IPS DF 19.7 (cell line): ENCODE results near the gene CD4.
"Not testable (repeated sequence)": the region's sequence is repeated elsewhere in the genome, so short reads cannot be mapped to it uniquely, and the experiment has no call there.

Experiments
- DNase-seq: peaks from one replicate; pipeline ENCODE4 v3.0.0-alpha.2; 2013; ENCODE audit warnings: low read depth, low spot score

Gene CD4

DNA sequence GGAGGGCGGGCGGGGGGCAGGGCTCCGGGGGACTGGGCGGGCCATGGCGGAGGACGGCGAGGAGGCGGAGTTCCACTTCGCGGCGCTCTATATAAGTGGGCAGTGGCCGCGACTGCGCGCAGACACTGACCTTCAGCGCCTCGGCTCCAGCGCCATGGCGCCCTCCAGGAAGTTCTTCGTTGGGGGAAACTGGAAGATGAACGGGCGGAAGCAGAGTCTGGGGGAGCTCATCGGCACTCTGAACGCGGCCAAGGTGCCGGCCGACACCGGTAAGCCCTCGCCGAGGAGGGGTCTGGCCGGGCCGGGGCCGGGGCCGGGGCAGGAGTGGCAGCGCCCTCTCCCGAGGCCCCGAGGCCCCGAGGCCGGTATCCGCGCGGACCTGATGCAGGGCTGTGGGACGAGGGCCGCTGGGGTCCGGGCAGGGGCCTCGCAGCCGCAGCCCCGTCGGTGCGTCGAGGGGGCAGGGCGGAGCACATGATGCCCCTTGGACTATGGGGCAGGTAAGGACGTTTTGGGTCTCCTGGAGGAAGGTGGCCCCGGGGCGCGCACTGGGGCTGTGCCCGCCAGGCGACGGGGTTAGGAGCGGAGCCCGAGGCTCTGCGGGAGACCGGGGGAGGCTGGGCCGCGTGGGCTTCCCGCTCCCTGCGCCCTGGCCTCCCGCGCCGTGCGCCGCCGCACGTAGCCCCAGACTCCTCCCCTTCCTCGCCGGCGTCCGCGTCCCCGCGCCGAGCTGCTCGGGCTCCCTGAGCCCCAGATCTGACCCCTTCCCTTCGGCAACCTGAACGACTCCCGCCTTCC is 78.3 kb downstream of the CD4 start, which contains the start of gene TPI1:
Gene TPI1, plus strand, starts transcription at position 119 of the 798 bp plus-strand sequence. Its CDS starts 36 bp downstream, at position 155.
- DNase-seq, result no peak

DNA sequence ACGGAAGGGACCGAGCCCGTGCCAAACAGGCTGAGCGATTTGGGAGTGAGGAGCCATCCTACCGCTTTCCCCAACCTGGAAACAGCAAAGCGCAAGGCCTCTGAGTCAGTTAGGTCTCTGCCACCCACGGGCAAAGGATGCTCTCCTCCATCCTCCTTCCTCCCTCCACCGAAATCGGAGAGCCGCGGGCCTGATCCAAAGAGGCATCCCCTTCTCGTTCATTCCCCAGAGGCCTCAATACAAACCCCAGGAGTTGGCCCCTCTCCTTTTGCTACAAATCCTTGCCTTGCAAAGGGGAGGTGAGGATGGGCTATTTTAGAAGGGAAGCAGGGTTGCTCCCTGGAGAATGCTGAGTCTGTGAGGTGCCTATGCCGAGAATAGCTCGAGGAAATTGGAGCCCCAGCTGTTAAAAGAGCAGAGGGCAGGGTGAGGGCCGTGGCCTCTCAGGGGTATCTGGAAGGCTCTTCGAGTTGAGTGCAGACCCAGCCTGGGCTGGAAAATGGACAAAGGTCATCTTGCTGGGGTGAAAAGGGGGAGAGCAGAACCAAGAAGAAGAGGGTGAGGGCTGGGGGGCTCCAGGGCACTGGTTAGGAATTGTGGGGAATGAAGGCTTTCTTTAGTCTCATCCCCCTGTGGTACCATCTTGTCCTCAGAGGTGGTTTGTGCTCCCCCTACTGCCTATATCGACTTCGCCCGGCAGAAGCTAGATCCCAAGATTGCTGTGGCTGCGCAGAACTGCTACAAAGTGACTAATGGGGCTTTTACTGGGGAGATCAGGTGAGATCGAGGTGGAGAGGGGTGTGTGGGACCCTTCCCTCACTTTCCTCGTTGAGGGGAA is 79.1 kb downstream of the CD4 start:
- no peak for DNase-seq

DNA sequence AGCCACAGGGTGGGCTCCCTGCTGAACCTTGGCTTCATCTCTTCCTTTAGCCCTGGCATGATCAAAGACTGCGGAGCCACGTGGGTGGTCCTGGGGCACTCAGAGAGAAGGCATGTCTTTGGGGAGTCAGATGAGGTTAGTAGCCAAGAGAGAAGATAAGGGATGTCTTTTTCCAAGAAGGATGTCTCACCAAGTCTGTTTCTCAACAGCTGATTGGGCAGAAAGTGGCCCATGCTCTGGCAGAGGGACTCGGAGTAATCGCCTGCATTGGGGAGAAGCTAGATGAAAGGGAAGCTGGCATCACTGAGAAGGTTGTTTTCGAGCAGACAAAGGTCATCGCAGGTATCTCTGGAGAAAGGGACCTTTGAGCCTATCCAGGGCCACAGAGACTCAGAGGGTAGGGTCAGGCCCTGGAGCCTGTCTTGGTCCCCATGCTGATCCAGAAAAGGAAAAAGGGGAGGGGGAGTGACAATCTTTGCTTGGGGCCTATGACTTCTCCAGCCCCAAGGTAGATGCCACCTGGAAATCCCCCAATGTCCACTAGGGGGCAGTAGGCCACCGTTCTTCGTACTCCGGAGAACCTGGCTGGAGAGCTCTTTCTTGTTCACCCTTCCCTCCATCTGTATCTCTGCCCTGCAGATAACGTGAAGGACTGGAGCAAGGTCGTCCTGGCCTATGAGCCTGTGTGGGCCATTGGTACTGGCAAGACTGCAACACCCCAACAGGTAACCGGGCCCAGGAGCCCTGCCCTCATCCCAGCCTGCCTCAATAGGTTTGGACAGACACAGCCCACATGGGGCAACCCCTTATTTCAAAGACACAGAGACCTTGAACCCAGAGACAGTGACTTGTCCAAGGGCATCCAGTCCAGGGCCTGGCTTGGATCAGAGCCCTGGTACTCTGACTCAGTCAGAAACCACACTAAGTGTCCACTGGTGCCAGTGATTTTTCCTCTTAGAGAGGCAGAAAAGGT is 80.0 kb downstream of the CD4 start:
- DNase-seq, result no peak

DNA sequence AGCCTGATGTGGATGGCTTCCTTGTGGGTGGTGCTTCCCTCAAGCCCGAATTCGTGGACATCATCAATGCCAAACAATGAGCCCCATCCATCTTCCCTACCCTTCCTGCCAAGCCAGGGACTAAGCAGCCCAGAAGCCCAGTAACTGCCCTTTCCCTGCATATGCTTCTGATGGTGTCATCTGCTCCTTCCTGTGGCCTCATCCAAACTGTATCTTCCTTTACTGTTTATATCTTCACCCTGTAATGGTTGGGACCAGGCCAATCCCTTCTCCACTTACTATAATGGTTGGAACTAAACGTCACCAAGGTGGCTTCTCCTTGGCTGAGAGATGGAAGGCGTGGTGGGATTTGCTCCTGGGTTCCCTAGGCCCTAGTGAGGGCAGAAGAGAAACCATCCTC is 81.0 kb downstream of the CD4 start:
- not testable (repeated sequence) for DNase-seq
